H1 (cell line): Measurements from ENCODE around the gene LRRC61. TPM values are rescaled to one million over a fixed set of nuclear protein-coding genes. Genes with fewer than 3 reads are reported as not detected.

ENCODE experiments used
- ATF2 ChIP-seq: IDR thresholded peaks from 2 replicates; pipeline ENCODE4 v1.6.1; 2012; ENCODE audit warnings: low read length, inconsistent platforms
- CBX5 ChIP-seq: fragments of 300-800, 300-1000 bp; sonication (generic); IDR thresholded peaks from 2 replicates; pipeline ENCODE4 v1.7.1; 2016; ENCODE audit warnings: antibody characterized with exemption, low read length, low read depth
- EGR1 ChIP-seq: IDR thresholded peaks from 2 replicates; pipeline ENCODE4 v1.6.1; 2011; ENCODE audit warnings: low read depth, low read length, borderline replicate concordance
- MAFK ChIP-seq: IDR thresholded peaks from 2 replicates; pipeline ENCODE4 v1.6.1; 2012; ENCODE audit warnings: low read depth, mild to moderate bottlenecking, improper control_type of control experiment, low read length
- polyA plus RNA-seq, 7 experiments: library from polyadenylated mRNA; depleted of rRNA in 3 of 7; stranded (reverse) in 5 of 7; unstranded in 2 of 7; fragments of >200 nt in 5 of 7; fragments of 200-250 nt in 2 of 7; gene quantifications; 1 replicate in 5 of 7; 2 replicates in 1 of 7; 4 replicates in 1 of 7; pipeline versions ENCODE4 v1.2.1 to v1.2.3, GENCODE V29; 2011 to 2013; ENCODE audit warnings: missing spikeins in 2 of 7, mixed read lengths in 2 of 7
- total RNA-seq: library from RNA; stranded (reverse); fragmentation: NEBNext Ultra II Directional; extraction: Animal tissue kit (Norgen Biotek cat#: 25700); gene quantifications from 2 replicates; pipeline ENCODE4 v1.2.1, GENCODE V29; 2021

Gene LRRC61
- total and polyA plus RNA-seq, 2 of the 8 experiments (the other 6 are each of a cell fraction or from before 2014, with no cell fraction given) = 0.73 to 44.8 TPM

- no peak for TF ChIP-seq ATF2
- TF ChIP-seq MAFK = no peak
- no peak for TF ChIP-seq CBX5
- TF ChIP-seq EGR1 = no peak
Measured at GRCh38 chr7:150311146-150311545, 12.0 kb upstream of the LRRC61 start (continued).
